ENCODE results near the gene PTPRK. TPM values are rescaled to one million over a fixed set of nuclear protein-coding genes. Genes with fewer than 3 reads are reported as not detected.

PTPRK gene
- total and polyA plus RNA-seq, 2 experiments from 2014 or later: 26.9 to 56.4 TPM

GRCh38 chr6:127976111-127976510, 544.3 kb downstream of the PTPRK start:
- Histone ChIP-seq H3K27me3 (ENCODE audit: insufficient read depth) (no peaks in the 10 kb centered on the region), H3K4me1 (ENCODE audit: insufficient read depth) (no peaks in the 10 kb centered on the region), H3K4me3 (no peak overlapping the region), H3F3A (replicated peaks; ENCODE audit: low read depth) (no peaks in the 10 kb centered on the region), H3K27ac (ENCODE audit: low read depth) (no peak overlapping the region), H3K4me2 (no peak overlapping the region), H3K9me2 (ENCODE audit: insufficient read depth) (no peaks in the 10 kb centered on the region), H4K20me1 (replicated peaks; ENCODE audit: insufficient read depth) (no peaks in the 10 kb centered on the region), H3K36me3 (ENCODE audit: insufficient read depth) (peaks cover 4% of the 10 kb centered on the region), H3K79me2 (replicated peaks; ENCODE audit: insufficient read depth) (no peaks in the 10 kb centered on the region), H2AFZ (no peak overlapping the region)
- no peak for DNase-seq (ENCODE audit: low spot score)
- Mint-ChIP-seq H3K36me3 (ENCODE audit: low read depth) (peaks cover 13% of the 10 kb centered on the region; the same call in 2 of the 3 replicates), H3K27ac (no peak overlapping the region), H3K4me1 (peaks cover 5% of the 10 kb centered on the region), H3K4me3 (no peak overlapping the region), H3K9me3 (no peaks in the 10 kb centered on the region), H3K27me3 (ENCODE audit: insufficient read depth, low read depth, poor library complexity) (no peaks in the 10 kb centered on the region)
- TF ChIP-seq EZH2phosphoT487 (IDR thresholded peaks at IDR 0.05; ENCODE audit: unreplicated experiment): no peak
- TF ChIP-seq EZH2 (IDR thresholded peaks at IDR 0.05; ENCODE audit: low read depth, unreplicated experiment): no peak
- no peak for TF ChIP-seq STAT1 (IDR thresholded peaks at IDR 0.05; ENCODE audit: unreplicated experiment)
- no peak for TF ChIP-seq POLR2AphosphoS5 (IDR thresholded peaks at IDR 0.05; ENCODE audit: low read depth)
- TF ChIP-seq ZNF331 (CRISPR knock-in tag; IDR thresholded peaks at IDR 0.05; ENCODE audit: low read depth): no peak
- TF ChIP-seq REST (IDR thresholded peaks at IDR 0.05; ENCODE audit: unreplicated experiment): no peak
- no peak for TF ChIP-seq ETS1 (IDR thresholded peaks at IDR 0.05)
- TF ChIP-seq CREB1 (CRISPR knock-in tag; IDR thresholded peaks at IDR 0.05; ENCODE audit: low read depth): no peak
- TF ChIP-seq CTCF (conservative IDR thresholded peaks at IDR 0.05; ENCODE audit: low read depth in 2 of 2): no peak
- ATAC-seq: no peak

GRCh38 chr6:127972815-127973214, 547.6 kb downstream of the PTPRK start:
- Mint-ChIP-seq H3K4me3 (no peak overlapping the region), H3K9me3 (no peaks in the 10 kb centered on the region), H3K36me3 (ENCODE audit: low read depth) (peaks cover 6% of the 10 kb centered on the region; the same call in 2 of the 3 replicates), H3K27me3 (ENCODE audit: insufficient read depth, low read depth, poor library complexity) (no peaks in the 10 kb centered on the region), H3K27ac (no peak overlapping the region), H3K4me1 (peaks cover 5% of the 10 kb centered on the region)
- Histone ChIP-seq H2AFZ (no peak overlapping the region), H3K4me1 (ENCODE audit: insufficient read depth) (no peaks in the 10 kb centered on the region), H3K36me3 (ENCODE audit: insufficient read depth) (peaks cover 4% of the 10 kb centered on the region; the same call in 1 of the 2 replicates), H3K4me3 (no peak overlapping the region), H3K4me2 (no peak overlapping the region), H3K27me3 (ENCODE audit: insufficient read depth) (no peaks in the 10 kb centered on the region), H3F3A (replicated peaks; ENCODE audit: low read depth) (no peaks in the 10 kb centered on the region), H3K27ac (ENCODE audit: low read depth) (no peak overlapping the region), H3K9me2 (ENCODE audit: insufficient read depth) (no peaks in the 10 kb centered on the region), H3K79me2 (replicated peaks; ENCODE audit: insufficient read depth) (no peaks in the 10 kb centered on the region), H4K20me1 (replicated peaks; ENCODE audit: insufficient read depth) (no peaks in the 10 kb centered on the region)
- DNase-seq (ENCODE audit: low spot score): no peak
- ATAC-seq: no peak
- TF ChIP-seq REST (IDR thresholded peaks at IDR 0.05; ENCODE audit: unreplicated experiment): no peak
- TF ChIP-seq POLR2AphosphoS5 (IDR thresholded peaks at IDR 0.05; ENCODE audit: low read depth): no peak
